Activated naive CD8-positive, alpha-beta T cell treated with anti-CD3 and anti-CD28 coated beads, Interleukin-2, amount 50 U/mL, for 24 hours (primary cell): ENCODE measurements around the gene SPRED1.

Experiments used
- ATAC-seq: fragments of 150-1000 bp; cut with Tn5 transposase; one replicate; pipeline ENCODE4 v1.10.0; 2021
- DNase-seq: peaks from one replicate; pipeline ENCODE4 v3.0.0; 2021
- H3K27ac Mint-ChIP-seq: one replicate; pipeline ENCODE4 v1.8.0; 2021; ENCODE audit warnings: mild to moderate bottlenecking, mixed read lengths
- H3K27me3 Mint-ChIP-seq: one replicate; pipeline ENCODE4 v1.8.0; 2021; ENCODE audit warnings: mixed read lengths
- H3K36me3 Mint-ChIP-seq: one replicate; pipeline ENCODE4 v1.8.0; 2021; ENCODE audit warnings: low read depth, mixed read lengths
- H3K4me1 Mint-ChIP-seq: one replicate; pipeline ENCODE4 v1.8.0; 2021; ENCODE audit warnings: mixed read lengths
- H3K4me3 Mint-ChIP-seq: one replicate; pipeline ENCODE4 v1.8.0; 2021; ENCODE audit warnings: mild to moderate bottlenecking, moderate library complexity, mixed read lengths
- H3K9me3 Mint-ChIP-seq: one replicate; pipeline ENCODE4 v1.8.0; 2021; ENCODE audit warnings: mixed read lengths

The SPRED1 gene

GRCh38 chr15:38389924-38390542 is 137.4 kb downstream of the SPRED1 start:
- DNase-seq: peak; percentile 70
- H3K27me3 Mint-ChIP-seq: peaks cover 24% of the 10 kb centered on the region

DNA sequence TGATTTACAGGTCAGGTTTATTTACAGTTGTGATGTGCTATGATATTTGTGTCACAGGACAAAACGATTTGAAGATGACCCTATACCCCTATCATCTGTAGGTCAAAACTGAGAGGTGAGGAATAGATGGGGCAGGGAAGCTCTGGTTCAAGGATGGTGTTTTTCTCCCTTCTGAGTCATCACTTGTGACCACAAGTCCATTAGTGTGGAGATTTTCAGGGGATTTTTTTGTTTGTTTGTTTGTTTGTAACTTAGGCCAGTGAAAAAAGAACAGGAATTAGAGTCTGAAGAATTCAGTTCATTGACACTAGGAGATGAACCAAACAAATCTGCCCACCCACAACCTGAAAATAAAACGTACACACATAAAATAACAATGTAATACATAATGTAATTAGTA is 138.6 kb downstream of the SPRED1 start:
- H3K9me3 Mint-ChIP-seq: no peaks in the 10 kb centered on the region
- no peak overlapping the region for H3K4me3 Mint-ChIP-seq
- ATAC-seq (no peak), DNase-seq (no peak)
- no peak overlapping the region for H3K27ac Mint-ChIP-seq
- H3K36me3 Mint-ChIP-seq: no peaks in the 10 kb centered on the region
- H3K27me3 Mint-ChIP-seq: peaks cover 24% of the 10 kb centered on the region
- H3K4me1 Mint-ChIP-seq: no peaks in the 10 kb centered on the region

More at GRCh38 chr15:38389924-38390542, 137.4 kb downstream of the SPRED1 start:
- ATAC-seq: no peak
- no peak overlapping the region for H3K27ac Mint-ChIP-seq
- H3K4me1 Mint-ChIP-seq: no peaks in the 10 kb centered on the region
- no peaks in the 10 kb centered on the region for H3K9me3 Mint-ChIP-seq
- no peaks in the 10 kb centered on the region for H3K36me3 Mint-ChIP-seq
- H3K4me3 Mint-ChIP-seq: no peak overlapping the region

- no peaks in the 10 kb centered on the region for H3K9me3 Mint-ChIP-seq
- DNase-seq: no peak
- H3K27me3 Mint-ChIP-seq: peaks cover 22% of the 10 kb centered on the region
- no peaks in the 10 kb centered on the region for H3K36me3 Mint-ChIP-seq
- H3K27ac Mint-ChIP-seq: no peak overlapping the region
- no peak for ATAC-seq
- no peak overlapping the region for H3K4me3 Mint-ChIP-seq
- H3K4me1 Mint-ChIP-seq: no peaks in the 10 kb centered on the region
Measured at GRCh38 chr15:38398134-38398533, 145.5 kb downstream of the SPRED1 start.

- no peaks in the 10 kb centered on the region for H3K36me3 Mint-ChIP-seq
- no peak for ATAC-seq
- DNase-seq: no peak
- peaks cover 15% of the 10 kb centered on the region for H3K27me3 Mint-ChIP-seq
- H3K9me3 Mint-ChIP-seq: no peaks in the 10 kb centered on the region
- no peak overlapping the region for H3K4me3 Mint-ChIP-seq
- no peak overlapping the region for H3K27ac Mint-ChIP-seq
- H3K4me1 Mint-ChIP-seq: no peaks in the 10 kb centered on the region
Measured at GRCh38 chr15:38401106-38401505, 148.5 kb downstream of the SPRED1 start.

DNA sequence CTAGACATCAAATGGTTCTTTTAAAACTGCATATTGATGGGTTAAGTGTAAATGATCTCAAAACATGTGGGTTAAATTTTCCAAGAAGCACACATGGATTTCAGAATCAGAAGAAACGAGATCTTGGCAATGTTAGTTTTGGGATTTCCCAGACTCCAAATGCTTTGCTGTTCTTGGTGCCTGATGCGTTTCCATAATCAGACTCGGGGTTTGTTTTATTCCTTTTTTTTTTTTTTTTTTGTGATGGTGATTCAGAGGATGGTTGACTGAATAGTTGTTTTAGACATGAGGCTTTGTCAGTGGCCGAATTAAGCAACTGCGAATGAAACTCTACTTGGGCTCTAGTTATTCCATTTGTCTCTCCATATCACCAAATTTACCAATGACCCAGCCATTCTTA is 149.1 kb downstream of the SPRED1 start:
- no peaks in the 10 kb centered on the region for H3K4me1 Mint-ChIP-seq
- peaks cover 11% of the 10 kb centered on the region for H3K27me3 Mint-ChIP-seq
- H3K27ac Mint-ChIP-seq: no peak overlapping the region
- DNase-seq: no peak
- H3K9me3 Mint-ChIP-seq: no peaks in the 10 kb centered on the region
- H3K4me3 Mint-ChIP-seq: no peak overlapping the region
- ATAC-seq: no peak
- no peaks in the 10 kb centered on the region for H3K36me3 Mint-ChIP-seq

DNA sequence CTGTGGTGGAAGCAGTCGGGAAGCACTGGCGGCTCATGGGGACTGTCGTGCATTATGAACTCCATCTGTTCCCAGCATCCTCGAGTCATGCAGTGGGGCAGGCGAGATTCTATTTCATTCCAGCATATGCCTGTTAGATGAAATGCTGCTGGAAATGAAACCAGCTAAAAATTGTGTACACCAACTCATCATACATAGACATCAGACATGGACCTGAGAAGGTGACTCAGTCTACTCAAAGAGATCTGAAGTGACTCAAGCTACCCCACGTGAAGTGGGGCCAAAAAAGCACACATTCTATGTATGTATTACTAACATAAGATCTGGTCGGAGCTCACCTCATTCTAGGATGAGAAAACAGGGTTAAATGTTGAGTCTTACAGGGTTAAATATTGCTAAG is 153.8 kb downstream of the SPRED1 start:
- ATAC-seq (no peak), DNase-seq (no peak)
- no peaks in the 10 kb centered on the region for H3K36me3 Mint-ChIP-seq
- H3K9me3 Mint-ChIP-seq: no peaks in the 10 kb centered on the region
- no peak overlapping the region for H3K27ac Mint-ChIP-seq
- H3K4me3 Mint-ChIP-seq: no peak overlapping the region
- no peaks in the 10 kb centered on the region for H3K4me1 Mint-ChIP-seq
- peaks cover 6% of the 10 kb centered on the region for H3K27me3 Mint-ChIP-seq
